OCI-LY3 (cell line): Measurements from ENCODE around the gene PSME2.

Experiments used
- CTCF ChIP-seq: fragments of 200-600, 300-600 bp; sonication (generic); IDR thresholded peaks from 2 replicates; pipeline ENCODE4 v1.5.1; 2014; ENCODE audit warnings: antibody characterized with exemption, low read length, low read depth
- EZH2phosphoT487 ChIP-seq: fragments of 200-600 bp; shearing (Covaris generic); IDR thresholded peaks from 2 replicates; pipeline ENCODE4 v1.6.1; 2018; ENCODE audit warnings: antibody characterized with exemption, mixed run types, low read depth

GRCh38 chr14:24146978-24147760 is 759 bp upstream of the PSME2 start, which contains the start of gene RNF31:
- TF ChIP-seq CTCF = no peak
- TF ChIP-seq EZH2phosphoT487 = no peak
